ENCODE results near the gene DOK4. TPM values are rescaled to one million over a fixed set of nuclear protein-coding genes. Genes with fewer than 3 reads are reported as not detected.

Gene DOK4
- total RNA-seq, 1 donor from 2014 or later = 19.8 TPM

Other genes with a start within 250 kb of the DOK4 start
- 50.2 and 61.0 TPM in 2 replicates for gene ARL2BP, start 241.2 kb downstream of the DOK4 start, total RNA-seq
- gene PLLP, start 201.8 kb downstream of the DOK4 start, total RNA-seq = 4.2 and 11.9 TPM in 2 replicates
- not detected in 2 replicates for gene CCL22, start 127.7 kb downstream of the DOK4 start, total RNA-seq
- gene CX3CL1, start 114.0 kb downstream of the DOK4 start, total RNA-seq = 1.8 and 4.0 TPM in 2 replicates
- gene CCL17, start 81.7 kb downstream of the DOK4 start, total RNA-seq = not detected in 2 replicates
- 66.4 and 68.6 TPM in 2 replicates for gene CIAPIN1, start 39.1 kb downstream of the DOK4 start, total RNA-seq
- gene COQ9, start 39.0 kb downstream of the DOK4 start, total RNA-seq = 42.2 and 42.4 TPM in 2 replicates
- gene POLR2C, start 23.8 kb downstream of the DOK4 start, total RNA-seq = 98.3 and 136 TPM in 2 replicates
- gene CCDC102A, start 50.1 kb upstream of the DOK4 start, total RNA-seq = 8.9 and 11.6 TPM in 2 replicates
- not detected in 2 replicates for gene ADGRG5, start 56.1 kb upstream of the DOK4 start, total RNA-seq
- gene ADGRG1, start 142.1 kb upstream of the DOK4 start, total RNA-seq = 11.5 and 15.3 TPM in 2 replicates
- 1.3 and 9.2 TPM in 2 replicates for gene ADGRG3, start 181.8 kb upstream of the DOK4 start, total RNA-seq
- gene DRC7, start 208.3 kb upstream of the DOK4 start, total RNA-seq = 0.13 and 0.26 TPM in 2 replicates
- 23.6 and 38.3 TPM in 2 replicates for gene KATNB1, start 249.3 kb upstream of the DOK4 start, total RNA-seq

Measured in dermis microvascular lymphatic vessel endothelial cell (primary cell).